Measurements from ENCODE around the gene MAN1A1.

Gene MAN1A1

GRCh38 chr6:119250036-119250435, 99.5 kb downstream of the MAN1A1 start:
- Histone ChIP-seq H3K36me3 (replicated peaks; ENCODE audit: insufficient read depth, low read length) (no peaks in the 10 kb centered on the region; the same call in 1 of the 2 replicates), H3K79me2 (ENCODE audit: low read length) (peaks cover 68% of the 10 kb centered on the region), H3K9me2 (replicated peaks; ENCODE audit: insufficient read depth, low read length) (no peaks in the 10 kb centered on the region), H3F3A (ENCODE audit: insufficient read depth, low read length) (no peaks in the 10 kb centered on the region), H3K4me3 (ENCODE audit: low read length) (no peak overlapping the region), H2AFZ (ENCODE audit: low read length) (no peak overlapping the region), H4K20me1 (ENCODE audit: insufficient read depth, low read length) (no peaks in the 10 kb centered on the region), H3K27me3 (replicated peaks; ENCODE audit: insufficient read depth, low read length) (no peaks in the 10 kb centered on the region), H3K4me1 (ENCODE audit: low read length) (no peaks in the 10 kb centered on the region), H3K27ac (ENCODE audit: low read length) (no peak overlapping the region), H3K9me3 (replicated peaks; ENCODE audit: insufficient read depth, low read length) (no peaks in the 10 kb centered on the region), H3K9ac (ENCODE audit: low read length) (no peak overlapping the region), H3K4me2 (ENCODE audit: low read depth, low read length) (no peak overlapping the region)
- DNase-seq: no peak
- TF ChIP-seq EZH2phosphoT487 (IDR thresholded peaks at IDR 0.05; ENCODE audit: low read length) (no peak), CTCF (IDR thresholded peaks at IDR 0.05; ENCODE audit: low read length) (no peak), EZH2 (optimal IDR thresholded peaks at IDR 0.05; ENCODE audit: low read depth, low read length) (no peak)

- H3K27me3 ChIP-seq (replicated peaks; ENCODE audit: insufficient read depth, low read length): no peaks in the 10 kb centered on the region
- no peak overlapping the region for H3K27ac ChIP-seq (ENCODE audit: low read length)
- H3K4me1 ChIP-seq (ENCODE audit: low read length): no peaks in the 10 kb centered on the region
- H2AFZ ChIP-seq (ENCODE audit: low read length): no peak overlapping the region
- H3K9me3 ChIP-seq (replicated peaks; ENCODE audit: insufficient read depth, low read length): no peaks in the 10 kb centered on the region
- no peak overlapping the region for H3K4me2 ChIP-seq (ENCODE audit: low read depth, low read length)
- TF ChIP-seq EZH2phosphoT487 (IDR thresholded peaks at IDR 0.05; ENCODE audit: low read length): no peak
- TF ChIP-seq EZH2 (optimal IDR thresholded peaks at IDR 0.05; ENCODE audit: low read depth, low read length): no peak
- TF ChIP-seq CTCF (IDR thresholded peaks at IDR 0.05; ENCODE audit: low read length): no peak
- H3F3A ChIP-seq (ENCODE audit: insufficient read depth, low read length): no peaks in the 10 kb centered on the region
- peaks cover 70% of the 10 kb centered on the region for H3K79me2 ChIP-seq (ENCODE audit: low read length)
- no peak overlapping the region for H3K9ac ChIP-seq (ENCODE audit: low read length)
- H3K36me3 ChIP-seq (replicated peaks; ENCODE audit: insufficient read depth, low read length): no peaks in the 10 kb centered on the region; the same call in 1 of the 2 replicates
- DNase-seq: no peak
- H4K20me1 ChIP-seq (ENCODE audit: insufficient read depth, low read length): no peaks in the 10 kb centered on the region
- no peak overlapping the region for H3K4me3 ChIP-seq (ENCODE audit: low read length)
- H3K9me2 ChIP-seq (replicated peaks; ENCODE audit: insufficient read depth, low read length): no peaks in the 10 kb centered on the region
Measured at GRCh38 chr6:119249319-119249718, 100.2 kb downstream of the MAN1A1 start.

GRCh38 chr6:119247504-119247903, 102.1 kb downstream of the MAN1A1 start:
- no peaks in the 10 kb centered on the region for H4K20me1 ChIP-seq (ENCODE audit: insufficient read depth, low read length)
- H3K4me3 ChIP-seq (ENCODE audit: low read length): no peak overlapping the region
- no peak for DNase-seq
- H3K79me2 ChIP-seq (ENCODE audit: low read length): peaks cover 62% of the 10 kb centered on the region
- H3K4me1 ChIP-seq (ENCODE audit: low read length): no peaks in the 10 kb centered on the region
- H3K9me2 ChIP-seq (replicated peaks; ENCODE audit: insufficient read depth, low read length): no peaks in the 10 kb centered on the region
- no peaks in the 10 kb centered on the region for H3K27me3 ChIP-seq (replicated peaks; ENCODE audit: insufficient read depth, low read length)
- H3K9me3 ChIP-seq (replicated peaks; ENCODE audit: insufficient read depth, low read length): no peaks in the 10 kb centered on the region
- no peaks in the 10 kb centered on the region; the same call in 1 of the 2 replicates for H3K36me3 ChIP-seq (replicated peaks; ENCODE audit: insufficient read depth, low read length)
- H3K9ac ChIP-seq (ENCODE audit: low read length): no peak overlapping the region
- H2AFZ ChIP-seq (ENCODE audit: low read length): no peak overlapping the region
- no peak overlapping the region for H3K4me2 ChIP-seq (ENCODE audit: low read depth, low read length)
- no peak for TF ChIP-seq EZH2phosphoT487 (IDR thresholded peaks at IDR 0.05; ENCODE audit: low read length)
- H3K27ac ChIP-seq (ENCODE audit: low read length): no peak overlapping the region
- H3F3A ChIP-seq (ENCODE audit: insufficient read depth, low read length): no peaks in the 10 kb centered on the region

GRCh38 chr6:119243657-119244056, 105.9 kb downstream of the MAN1A1 start:
- Histone ChIP-seq H3K27me3 (replicated peaks; ENCODE audit: insufficient read depth, low read length) (no peaks in the 10 kb centered on the region), H3K9ac (ENCODE audit: low read length) (no peak overlapping the region), H3K4me2 (ENCODE audit: low read depth, low read length) (no peak overlapping the region), H2AFZ (ENCODE audit: low read length) (no peak overlapping the region), H4K20me1 (ENCODE audit: insufficient read depth, low read length) (no peaks in the 10 kb centered on the region), H3K79me2 (ENCODE audit: low read length) (peaks cover 51% of the 10 kb centered on the region), H3K4me1 (ENCODE audit: low read length) (no peaks in the 10 kb centered on the region), H3K9me2 (replicated peaks; ENCODE audit: insufficient read depth, low read length) (no peaks in the 10 kb centered on the region), H3K4me3 (ENCODE audit: low read length) (no peak overlapping the region), H3K27ac (ENCODE audit: low read length) (no peak overlapping the region), H3F3A (ENCODE audit: insufficient read depth, low read length) (no peaks in the 10 kb centered on the region), H3K9me3 (replicated peaks; ENCODE audit: insufficient read depth, low read length) (no peaks in the 10 kb centered on the region), H3K36me3 (replicated peaks; ENCODE audit: insufficient read depth, low read length) (peaks cover 3% of the 10 kb centered on the region; the same call in 1 of the 2 replicates)
- TF ChIP-seq EZH2phosphoT487 (IDR thresholded peaks at IDR 0.05; ENCODE audit: low read length) (no peak), EZH2 (optimal IDR thresholded peaks at IDR 0.05; ENCODE audit: low read depth, low read length) (no peak), CTCF (IDR thresholded peaks at IDR 0.05; ENCODE audit: low read length) (no peak)
- DNase-seq: no peak

All from MM.1S (cell line).